Osteoblast (primary cell): ENCODE results near the gene TMED6. TPM values are rescaled to one million over a fixed set of nuclear protein-coding genes. Genes with fewer than 3 reads are reported as not detected.

ENCODE experiments used
- DNase-seq: peaks from one replicate; pipeline ENCODE4 v3.0.0; 2011; ENCODE audit warnings: low spot score, mixed read lengths; ENCODE audit not compliant: insufficient read length; ENCODE audit errors: missing footprints
- H2AFZ ChIP-seq: 2 replicates; pipeline ENCODE4 v1.6.0; 2011; ENCODE audit warnings: mild to moderate bottlenecking, low read length
- H3K27ac ChIP-seq: 2 replicates; pipeline ENCODE4 v1.5.1; 2011; ENCODE audit warnings: mild to moderate bottlenecking, low read depth, low read length, moderate library complexity
- H3K27me3 ChIP-seq: 2 replicates; pipeline ENCODE4 v1.6.0; 2012; ENCODE audit warnings: mild to moderate bottlenecking, control low read depth, inconsistent platforms, low read length, moderate library complexity; ENCODE audit not compliant: insufficient read depth
- H3K36me3 ChIP-seq: 2 replicates; pipeline ENCODE4 v1.5.1; 2011; ENCODE audit warnings: mild to moderate bottlenecking, low read length, control low read depth, moderate library complexity; ENCODE audit not compliant: insufficient read depth
- H3K4me1 ChIP-seq: 2 replicates; pipeline ENCODE4 v1.5.1; 2011; ENCODE audit warnings: mild to moderate bottlenecking, low read length, control low read depth, moderate library complexity; ENCODE audit not compliant: insufficient read depth
- H3K4me2 ChIP-seq: 2 replicates; pipeline ENCODE4 v1.6.0; 2011; ENCODE audit warnings: mild to moderate bottlenecking, low read length; ENCODE audit not compliant: insufficient read depth
- H3K4me3 ChIP-seq: fragments of 200-600 bp; sonication (generic); 3 replicates; pipeline ENCODE4 v1.5.1; 2012; ENCODE audit warnings: mild to moderate bottlenecking, low read length, inconsistent platforms; ENCODE audit not compliant: insufficient read depth
- H3K79me2 ChIP-seq: 2 replicates; pipeline ENCODE4 v1.6.0; 2012; ENCODE audit warnings: mild to moderate bottlenecking, low read length, control low read depth, inconsistent platforms; ENCODE audit not compliant: insufficient read depth
- H3K9me3 ChIP-seq: 2 replicates; pipeline ENCODE4 v1.5.1; 2011; ENCODE audit warnings: low read depth, low read length, control low read depth
- H4K20me1 ChIP-seq: 2 replicates; pipeline ENCODE4 v1.6.0; 2012; ENCODE audit warnings: mild to moderate bottlenecking, low read length, control low read depth; ENCODE audit not compliant: insufficient read depth
- total RNA-seq: library from RNA; depleted of rRNA; stranded (reverse); fragments of >200 nt; gene quantifications from 2 replicates; pipeline ENCODE4 v1.2.3, GENCODE V29; 2012
- TF ChIP-seq, protein P1 (sequence below): IDR thresholded peaks from 2 replicates; pipeline ENCODE4 v1.5.1; 2011; ENCODE audit warnings: mild to moderate bottlenecking, low read depth, low read length, moderate library complexity; ENCODE audit errors: extremely low read depth

The TMED6 gene
- total RNA-seq, 1 donor, result 0.72 TPM

DNA sequence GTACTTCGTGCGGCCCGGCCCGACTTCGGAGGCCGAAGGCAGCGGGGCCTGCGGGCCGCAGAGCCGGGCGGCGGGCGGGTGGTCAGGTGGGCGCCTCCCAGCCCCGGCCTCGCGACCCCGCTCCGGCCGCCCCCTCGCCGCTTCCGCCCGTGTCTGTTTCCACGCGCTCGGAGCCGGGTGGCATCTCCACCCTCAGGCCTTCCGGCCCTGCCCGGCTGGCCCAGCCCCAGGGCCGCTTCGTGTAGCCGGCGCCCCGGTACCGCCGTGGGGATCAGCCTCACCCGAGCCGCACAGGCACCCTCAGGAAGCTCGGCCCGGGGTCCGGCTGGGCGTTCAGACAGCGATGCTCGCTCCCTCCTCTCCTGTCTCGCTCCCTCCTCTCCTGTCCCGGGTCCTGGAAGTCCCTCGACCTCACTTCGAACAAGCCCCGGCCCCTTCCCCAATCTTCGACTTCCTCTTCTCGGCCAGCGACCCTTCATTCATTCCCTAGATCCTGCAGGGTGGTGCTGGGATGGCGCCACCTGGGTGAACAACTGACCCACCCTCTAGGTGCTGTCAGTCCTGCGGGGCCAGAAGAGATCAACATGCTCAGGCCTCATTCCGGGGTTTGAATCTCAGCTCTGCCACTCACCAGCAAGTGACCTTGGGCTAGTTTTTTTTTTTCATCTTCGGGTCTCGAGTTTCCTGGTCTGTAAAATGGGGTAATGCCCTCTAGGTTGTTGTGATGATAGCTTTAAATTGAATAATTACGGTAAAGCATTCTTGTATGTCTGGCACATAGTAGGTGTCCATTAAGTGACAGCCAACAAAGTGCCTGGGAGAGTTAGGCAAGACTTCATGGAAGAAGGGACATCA lies 39.8 kb downstream of the TMED6 start:
- Histone ChIP-seq H3K79me2 (peaks cover 55% of the 10 kb centered on the region), H4K20me1 (peaks cover 22% of the 10 kb centered on the region), H3K4me2 (peak overlapping the region; percentile 83), H3K9me3 (no peaks in the 10 kb centered on the region), H3K27ac (peak overlapping the region; percentile 66), H3K36me3 (peaks cover 30% of the 10 kb centered on the region), H3K27me3 (no peaks in the 10 kb centered on the region), H3K4me3 (peak overlapping the region; percentile 94), H2AFZ (peak overlapping the region; percentile 40), H3K4me1 (peaks cover 6% of the 10 kb centered on the region)
- TF ChIP-seq, protein P1, sequence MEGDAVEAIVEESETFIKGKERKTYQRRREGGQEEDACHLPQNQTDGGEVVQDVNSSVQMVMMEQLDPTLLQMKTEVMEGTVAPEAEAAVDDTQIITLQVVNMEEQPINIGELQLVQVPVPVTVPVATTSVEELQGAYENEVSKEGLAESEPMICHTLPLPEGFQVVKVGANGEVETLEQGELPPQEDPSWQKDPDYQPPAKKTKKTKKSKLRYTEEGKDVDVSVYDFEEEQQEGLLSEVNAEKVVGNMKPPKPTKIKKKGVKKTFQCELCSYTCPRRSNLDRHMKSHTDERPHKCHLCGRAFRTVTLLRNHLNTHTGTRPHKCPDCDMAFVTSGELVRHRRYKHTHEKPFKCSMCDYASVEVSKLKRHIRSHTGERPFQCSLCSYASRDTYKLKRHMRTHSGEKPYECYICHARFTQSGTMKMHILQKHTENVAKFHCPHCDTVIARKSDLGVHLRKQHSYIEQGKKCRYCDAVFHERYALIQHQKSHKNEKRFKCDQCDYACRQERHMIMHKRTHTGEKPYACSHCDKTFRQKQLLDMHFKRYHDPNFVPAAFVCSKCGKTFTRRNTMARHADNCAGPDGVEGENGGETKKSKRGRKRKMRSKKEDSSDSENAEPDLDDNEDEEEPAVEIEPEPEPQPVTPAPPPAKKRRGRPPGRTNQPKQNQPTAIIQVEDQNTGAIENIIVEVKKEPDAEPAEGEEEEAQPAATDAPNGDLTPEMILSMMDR, result no peak
- DNase-seq, result peak; percentile 92

- Histone ChIP-seq H3K4me2 (peak within 1 kb of the TSS; percentile 83), H3K4me3 (peak within 1 kb of the TSS; percentile 94), H2AFZ (peak within 1 kb of the TSS; percentile 91), H3K4me1 (peaks cover 6% of the 10 kb centered on the region), H3K79me2 (peaks cover 46% of the 10 kb centered on the region), H3K36me3 (peaks cover 21% of the 10 kb centered on the region), H3K9me3 (no peaks in the 10 kb centered on the region), H3K27me3 (no peaks in the 10 kb centered on the region), H3K27ac (peak within 1 kb of the TSS; percentile 66), H4K20me1 (peaks cover 20% of the 10 kb centered on the region)
- TF ChIP-seq, protein P1, result peak; percentile 69
- DNase-seq, result peak; percentile 99
Observed at GRCh38 chr16:69310653-69311532, 40.7 kb downstream of the TMED6 start, which contains the start of gene VPS4A. TSS of gene VPS4A (plus strand) at chr16:69311350. CDS start at chr16:69311512, 162 bp downstream.

GRCh38 chr16:69309316-69309715 lies 42.3 kb downstream of the TMED6 start:
- Histone ChIP-seq H3K4me2 (no peak overlapping the region), H3K4me3 (no peak overlapping the region), H3K27me3 (no peaks in the 10 kb centered on the region), H3K79me2 (peaks cover 31% of the 10 kb centered on the region), H3K36me3 (peaks cover 5% of the 10 kb centered on the region), H4K20me1 (peaks cover 16% of the 10 kb centered on the region), H2AFZ (no peak overlapping the region), H3K9me3 (no peaks in the 10 kb centered on the region), H3K27ac (no peak overlapping the region), H3K4me1 (peaks cover 6% of the 10 kb centered on the region)
- DNase-seq, result no peak
- TF ChIP-seq, protein P1, result no peak
